Cardiac fibroblast (primary cell): Measurements from ENCODE around the gene EED.

Experiments used
- DNase-seq, 2 donors: peaks; one replicate each; pipeline versions ENCODE4 v3.0.0 to v3.0.0-alpha.2; 2010; ENCODE audit warnings: low read depth in 2 of 2
- H3K4me3 ChIP-seq, 2 donors: replicated peaks in 1 of 2; 1 replicate in 1 of 2; 2 replicates in 1 of 2; pipeline ENCODE4 v1.5.1; 2011; ENCODE audit warnings: low read depth in 2 of 2, low read length in 2 of 2, mild to moderate bottlenecking in 2 of 2, moderate library complexity in 1 of 2
- CTCF ChIP-seq: IDR thresholded peaks from one replicate; pipeline ENCODE4 v1.5.1; 2011; ENCODE audit warnings: low read depth, mild to moderate bottlenecking, low read length, inconsistent platforms

EED gene

GRCh38 chr11:86199354-86199753, 45.2 kb upstream of the EED start:
- H3K4me3 ChIP-seq = no peak overlapping the region
- no peak for TF ChIP-seq CTCF
- DNase-seq = no peak

DNA sequence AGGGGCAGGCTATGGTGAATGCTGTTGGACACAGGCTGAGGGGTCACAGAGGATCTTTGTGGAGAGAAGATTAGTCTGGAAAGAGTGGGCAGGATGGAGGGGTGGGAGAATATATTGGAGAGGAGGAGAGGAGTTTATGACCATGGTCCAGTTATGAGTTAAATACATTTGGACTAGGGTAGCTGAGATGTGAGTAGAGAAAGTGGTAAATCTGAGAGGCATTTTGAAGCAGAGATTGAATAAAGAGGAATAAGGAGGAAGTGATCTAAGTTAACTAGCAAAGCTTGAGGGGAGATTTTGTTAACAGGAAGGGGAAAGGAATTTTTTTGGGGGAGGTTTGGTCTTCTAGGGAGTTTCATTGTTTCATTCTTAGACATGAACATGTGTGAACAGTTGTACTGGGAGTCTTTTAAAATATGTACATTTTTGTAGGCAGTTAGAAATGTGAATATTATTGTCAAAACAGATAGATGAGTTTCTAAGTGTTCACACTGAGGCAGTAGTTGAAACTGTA, 43.1 kb upstream of the EED start:
- no peak overlapping the region for H3K4me3 ChIP-seq
- peak in 1 of 2 donors; percentile 31 for DNase-seq
- TF ChIP-seq CTCF = no peak

DNA sequence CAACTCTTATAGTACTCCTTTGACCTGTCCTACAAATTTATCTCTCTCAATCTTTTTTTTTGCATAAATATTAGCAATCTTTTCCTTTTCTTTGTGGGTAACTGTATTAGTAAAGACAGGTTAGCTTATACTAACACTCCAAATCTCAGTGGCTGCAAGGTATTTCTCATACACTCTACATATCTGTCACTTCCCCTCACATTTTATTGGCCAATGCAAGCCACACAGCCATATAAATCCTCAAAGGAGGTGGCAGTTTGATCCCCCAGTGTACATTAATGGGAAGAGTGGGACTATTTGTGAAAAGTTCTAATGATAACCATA, 42.6 kb upstream of the EED start:
- DNase-seq = no peak
- peak overlapping the region in 1 of 2 donors; percentile 32 for H3K4me3 ChIP-seq
- no peak for TF ChIP-seq CTCF

DNA sequence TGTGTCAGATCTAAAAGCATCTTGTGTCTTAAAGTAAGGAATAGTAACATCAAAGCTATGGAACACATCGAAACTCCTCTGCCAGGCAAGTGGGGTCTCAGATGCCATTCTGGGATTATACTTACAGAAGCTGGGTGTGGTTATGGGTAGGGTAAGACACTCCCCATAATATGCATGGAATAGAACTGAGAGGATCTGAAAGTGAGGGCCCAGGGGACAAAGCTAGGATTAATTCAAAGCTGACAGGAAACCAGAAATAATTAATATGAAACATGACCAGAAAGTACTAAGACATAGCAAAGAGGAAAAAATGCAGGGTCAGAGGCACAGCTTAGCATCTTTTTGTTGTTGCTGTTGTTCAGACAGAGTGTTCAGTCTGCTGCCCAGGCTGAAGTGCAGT, 40.2 kb upstream of the EED start:
- no peak for DNase-seq
- no peak overlapping the region for H3K4me3 ChIP-seq
- no peak for TF ChIP-seq CTCF

- TF ChIP-seq CTCF = no peak
- peak; percentile 20 to 24 for DNase-seq
- no peak overlapping the region for H3K4me3 ChIP-seq
Measured at GRCh38 chr11:86205421-86206336, 38.9 kb upstream of the EED start.

GRCh38 chr11:86206337-86206695, 38.2 kb upstream of the EED start:
- no peak for TF ChIP-seq CTCF

More at GRCh38 chr11:86206337-86206695, 38.2 kb upstream of the EED start:
- DNase-seq = no peak
- H3K4me3 ChIP-seq = no peak overlapping the region
